Left renal pelvis (tissue), 4 donors: ENCODE results near the gene ESRRB. TPM values are rescaled to one million over a fixed set of nuclear protein-coding genes. Genes with fewer than 3 reads are reported as not detected.

Experiments
- DNase-seq, 4 donors: peaks; one replicate each; pipeline ENCODE4 v3.0.0-alpha.2; 2013; ENCODE audit warnings: low read depth in 4 of 4, low spot score in 3 of 4
- polyA plus RNA-seq, 4 donors: library from polyadenylated mRNA; unstranded; fragments of 120-200 nt; gene quantifications; one replicate each; pipeline ENCODE4 v1.2.1, GENCODE V29; 2013; ENCODE audit not compliant: insufficient read length in 4 of 4

The ESRRB gene
- polyA plus RNA-seq, 4 donors = 0.42 to 8.8 (median 7.7) TPM

- no peak for DNase-seq
Measured at GRCh38 chr14:76439237-76439775, 63.4 kb downstream of the ESRRB start.

- DNase-seq = no peak
Measured at GRCh38 chr14:76446486-76446885, 70.5 kb downstream of the ESRRB start.

- no peak for DNase-seq
Measured at GRCh38 chr14:76446921-76447320, 71.0 kb downstream of the ESRRB start.

- no peak for DNase-seq
Measured at GRCh38 chr14:76450476-76450875, 74.5 kb downstream of the ESRRB start.

- DNase-seq = no peak
Measured at GRCh38 chr14:76456200-76456599, 80.3 kb downstream of the ESRRB start.

- DNase-seq = no peak
Measured at GRCh38 chr14:76456891-76457586, 81.1 kb downstream of the ESRRB start.

GRCh38 chr14:76457841-76458240 is 81.9 kb downstream of the ESRRB start:
- DNase-seq = no peak

- DNase-seq = no peak
Measured at GRCh38 chr14:76461886-76462285, 85.9 kb downstream of the ESRRB start.

GRCh38 chr14:76462330-76462729 is 86.4 kb downstream of the ESRRB start:
- DNase-seq = no peak

GRCh38 chr14:76463105-76463504 is 87.2 kb downstream of the ESRRB start:
- no peak for DNase-seq

- no peak for DNase-seq
Measured at GRCh38 chr14:76464856-76465255, 88.9 kb downstream of the ESRRB start.

- no peak for DNase-seq
Measured at GRCh38 chr14:76465664-76466063, 89.7 kb downstream of the ESRRB start.

- peak in 1 of 4 donors; percentile 55 for DNase-seq
Measured at GRCh38 chr14:76467711-76468155, 91.8 kb downstream of the ESRRB start.

GRCh38 chr14:76472199-76472723 is 96.3 kb downstream of the ESRRB start:
- DNase-seq = no peak

GRCh38 chr14:76473481-76474263 is 97.7 kb downstream of the ESRRB start:
- no peak for DNase-seq

GRCh38 chr14:76480426-76480825 is 104.5 kb downstream of the ESRRB start:
- no peak for DNase-seq

- DNase-seq = no peak
Measured at GRCh38 chr14:76484355-76484754, 108.4 kb downstream of the ESRRB start.

- DNase-seq = no peak
Measured at GRCh38 chr14:76486251-76486743, 110.4 kb downstream of the ESRRB start.

GRCh38 chr14:76488551-76488950 is 112.6 kb downstream of the ESRRB start:
- no peak for DNase-seq

GRCh38 chr14:76489667-76490066 is 113.7 kb downstream of the ESRRB start:
- DNase-seq = no peak

- no peak for DNase-seq
Measured at GRCh38 chr14:76490111-76490510, 114.2 kb downstream of the ESRRB start.
